PC-9 (cell line): ENCODE results near the gene AGBL4.

ENCODE experiments used
- CTCF ChIP-seq: fragments of 200-600 bp; sonication (generic); conservative IDR thresholded peaks from 2 replicates; pipeline ENCODE4 v1.6.1; 2017; ENCODE audit warnings: mixed run types, antibody characterized with exemption, mild to moderate bottlenecking, moderate library complexity
- EZH2 ChIP-seq: fragments of 200-600 bp; sonication (generic); IDR thresholded peaks from 2 replicates; pipeline ENCODE4 v1.8.0; 2017; ENCODE audit warnings: antibody characterized with exemption, low read depth

DNA sequence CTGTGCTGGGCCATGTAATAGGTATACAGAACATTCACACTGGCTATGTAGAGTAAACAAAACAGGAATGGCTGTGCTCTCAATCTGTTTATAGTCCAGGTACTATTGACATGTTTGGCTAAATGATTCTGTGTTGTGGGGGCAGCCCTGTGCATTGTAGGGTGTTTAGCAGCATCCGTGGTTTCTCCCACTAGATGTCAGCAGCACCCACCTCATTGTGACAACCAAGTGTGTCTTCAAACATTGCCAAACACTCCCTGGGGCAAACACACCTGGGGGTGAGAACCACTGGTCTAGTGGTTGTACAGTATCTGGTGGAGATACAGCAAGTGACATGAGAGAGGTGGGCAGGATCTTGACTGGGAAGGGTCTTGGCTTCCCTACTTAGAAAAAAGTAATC, 1471.3 kb downstream of the AGBL4 start:
- TF ChIP-seq CTCF (0 out of 2 replicates have a peak, but pooled peaks have one; percentile 23), EZH2 (no peak)
